Testis (tissue), 2 donors: ENCODE measurements around the gene FAM180B.

Experiments used
- CTCF ChIP-seq, 3 experiments: fragments of 450-650 bp in 2 of 3; fragments of 200-600 bp in 1 of 3; sonication (generic) in 1 of 3; IDR thresholded peaks; one replicate each; pipeline ENCODE4 v1.5.1; 2016 to 2019; ENCODE audit warnings: antibody characterized with exemption in 3 of 3, mild to moderate bottlenecking in 2 of 3, moderate library complexity in 1 of 3
- POLR2A ChIP-seq: fragments of 450-650 bp; IDR thresholded peaks from one replicate; pipeline ENCODE4 v1.6.1; 2017; ENCODE audit warnings: antibody characterized with exemption, mild to moderate bottlenecking, moderate library complexity

- TF ChIP-seq POLR2A (no peak), CTCF (IDR thresholded peaks at IDR 0.05) (no peak)
Measured at GRCh38 chr11:47564933-47565339, 21.5 kb upstream of the FAM180B start.
